Esophagus squamous epithelium (tissue), 5 donors: Measurements from ENCODE around the gene SMAD1. TPM values are rescaled to one million over a fixed set of nuclear protein-coding genes. Genes with fewer than 3 reads are reported as not detected.

Source experiments
- DNase-seq: peaks from one replicate; lab custom pipeline; 2025; lab: John Stamatoyannopoulos, UW
- H3K27ac ChIP-seq, 4 donors: fragments of 200-600 bp; sonication (generic); one replicate each; pipeline ENCODE4 v1.5.1; 2016 to 2019; ENCODE audit warnings: mild to moderate bottlenecking in 1 of 4
- H3K27me3 ChIP-seq, 4 donors: fragments of 200-600 bp; sonication (generic); 1 replicate in 3 of 4; 2 replicates in 1 of 4; pipeline versions ENCODE4 v1.5.1 to v1.6.0; 2017 to 2021; ENCODE audit warnings: antibody characterized with exemption in 1 of 4
- H3K36me3 ChIP-seq, 3 donors: fragments of 200-600 bp; sonication (generic); one replicate each; pipeline ENCODE4 v1.5.1; 2016 to 2019
- H3K4me1 ChIP-seq, 3 donors: fragments of 200-600 bp; sonication (generic); one replicate each; pipeline ENCODE4 v1.5.1; 2017 to 2019
- H3K4me3 ChIP-seq, 4 donors: fragments of 200-600 bp; sonication (generic); 1 replicate in 3 of 4; 2 replicates in 1 of 4; pipeline ENCODE4 v1.5.1; 2016 to 2019; ENCODE audit warnings: mild to moderate bottlenecking in 2 of 4, moderate library complexity in 1 of 4
- H3K9me3 ChIP-seq, 3 donors: fragments of 200-600 bp; sonication (generic); one replicate each; pipeline ENCODE4 v1.5.1; 2016 to 2019
- CTCF ChIP-seq, 6 experiments: fragments of 450-650 bp in 4 of 6; fragments of 200-600 bp in 2 of 6; sonication (generic) in 2 of 6; IDR thresholded peaks; one replicate each; pipeline ENCODE4 v1.5.1; 2016 to 2019; ENCODE audit warnings: antibody characterized with exemption in 6 of 6, mild to moderate bottlenecking in 4 of 6, moderate library complexity in 4 of 6
- POLR2A ChIP-seq, 4 donors: fragments of 450-650 bp; IDR thresholded peaks; one replicate each; pipeline ENCODE4 v1.6.1; 2017; ENCODE audit warnings: antibody characterized with exemption in 4 of 4, mild to moderate bottlenecking in 4 of 4, moderate library complexity in 3 of 4
- WGBS, 2 donors: methylation state at CpG; one replicate each; pipeline ENCODE4 v1.1.5; 2018; 5-methylcytosine and 5-hydroxymethylcytosine counted together
- intact Hi-C: fragments of 100-400 bp; cut with DNase I; formaldehyde crosslinking; loops from one replicate; pipeline ENCODE4 v1.15.0; 2022
- total RNA-seq, 4 donors: library from RNA; depleted of rRNA; stranded (reverse); fragments of >200 nt; gene quantifications; one replicate each; pipeline ENCODE4 v1.1.0, GENCODE V29; 2016
- donor health status: DM: yes; HTN: yes; CAD: no.

The SMAD1 gene
- total RNA-seq, 4 donors from 2014 or later, result 17.2 to 38.1 (median 26.8) TPM

DNA sequence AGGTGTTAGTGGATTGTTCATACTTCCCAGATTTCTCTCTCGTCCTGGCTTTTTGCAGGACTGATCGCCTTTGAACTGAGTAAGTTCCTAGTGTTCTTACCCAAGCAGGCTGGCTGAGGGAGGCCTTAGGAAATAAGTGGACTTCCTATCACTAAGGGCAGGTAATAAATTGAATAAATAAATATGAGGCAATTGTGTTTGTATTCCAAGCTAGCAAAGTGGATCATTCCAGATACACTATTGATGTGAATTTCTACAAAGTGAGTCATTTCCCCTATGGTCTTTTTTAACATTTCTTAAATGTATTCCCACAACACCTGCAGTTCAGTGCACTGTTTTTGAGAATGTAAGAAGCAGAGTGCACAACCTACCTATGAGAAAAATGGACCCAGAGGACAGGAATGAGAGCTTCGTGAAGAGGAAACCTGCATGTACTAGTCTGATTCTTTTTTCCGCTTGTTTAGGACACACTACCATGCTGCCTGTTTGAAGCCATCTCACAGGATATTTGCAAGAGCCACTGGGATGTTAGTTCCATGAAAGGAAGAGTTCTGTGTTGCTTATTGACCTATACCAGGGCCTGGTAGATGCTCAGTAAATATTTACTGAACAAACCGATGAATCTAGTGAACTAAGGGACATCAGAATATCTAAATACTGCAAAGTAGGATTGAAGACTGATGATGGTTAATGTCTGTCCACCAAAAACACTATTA, 29.0 kb upstream of the SMAD1 start:
- H3K27ac ChIP-seq, result no peak overlapping the region
- intact Hi-C loops, result no loop called here
- H3K36me3 ChIP-seq, result no peaks in the 10 kb centered on the region
- no peak for TF ChIP-seq POLR2A (IDR thresholded peaks at IDR 0.05)
- TF ChIP-seq CTCF (IDR thresholded peaks at IDR 0.05), result no peak
- WGBS, 2 donors, result 62 to 78% methylated on average over 5 of the region's 5 CpGs
- DNase-seq, result no peak
- peaks cover 0 to 13% (median 3%) of the 10 kb centered on the region in 3 donors for H3K9me3 ChIP-seq
- H3K4me1 ChIP-seq, result no peaks in the 10 kb centered on the region
- H3K4me3 ChIP-seq, result no peak overlapping the region
- no peaks in the 10 kb centered on the region for H3K27me3 ChIP-seq

GRCh38 chr4:145453163-145453520, 28.5 kb upstream of the SMAD1 start:
- Histone ChIP-seq H3K36me3 (no peaks in the 10 kb centered on the region), H3K4me1 (no peaks in the 10 kb centered on the region), H3K27ac (no peak overlapping the region), H3K9me3 (peaks cover 0 to 13% (median 9%) of the 10 kb centered on the region in 3 donors), H3K4me3 (no peak overlapping the region), H3K27me3 (no peaks in the 10 kb centered on the region)
- DNase-seq, result no peak
- TF ChIP-seq CTCF (IDR thresholded peaks at IDR 0.05) (no peak), POLR2A (IDR thresholded peaks at IDR 0.05) (no peak)
- intact Hi-C loops, result no loop called here

GRCh38 chr4:145473203-145473602, 8.4 kb upstream of the SMAD1 start:
- no peaks in the 10 kb centered on the region for H3K4me1 ChIP-seq
- H3K4me3 ChIP-seq, result no peak overlapping the region
- intact Hi-C loops, result no loop called here
- H3K36me3 ChIP-seq, result no peaks in the 10 kb centered on the region
- no peak overlapping the region for H3K27ac ChIP-seq
- DNase-seq, result no peak
- WGBS, 2 donors, result 100% methylated on average over 1 to 2 of the region's 4 CpGs
- TF ChIP-seq CTCF (IDR thresholded peaks at IDR 0.05) (no peak), POLR2A (IDR thresholded peaks at IDR 0.05) (no peak)
- no peaks in the 10 kb centered on the region for H3K27me3 ChIP-seq
- peaks cover 0 to 16% (median 6%) of the 10 kb centered on the region in 3 donors for H3K9me3 ChIP-seq

DNA sequence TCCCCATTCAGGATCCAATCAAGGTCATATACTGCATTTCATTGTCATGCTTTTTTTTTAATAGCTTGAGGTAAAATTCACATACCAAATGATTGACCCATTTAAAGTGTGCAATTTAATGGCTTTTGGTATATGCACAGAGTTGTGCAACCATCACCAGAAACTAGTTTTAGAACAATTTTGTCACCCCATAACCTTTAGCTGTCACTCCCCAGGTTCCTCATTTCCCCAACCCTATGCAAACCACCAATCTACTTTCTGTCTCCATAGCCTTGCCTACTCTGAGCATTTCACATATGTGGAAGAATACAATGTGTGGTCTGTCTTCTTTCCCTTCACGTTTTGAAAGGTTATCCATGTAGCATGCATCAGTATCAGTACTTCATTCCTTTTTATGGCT, 1.4 kb upstream of the SMAD1 start:
- no peak for DNase-seq
- H3K4me3 ChIP-seq, result no peak overlapping the region
- H3K4me1 ChIP-seq, result peaks cover 0 to 33% (median 8%) of the 10 kb centered on the region in 3 donors
- H3K27me3 ChIP-seq, result no peaks in the 10 kb centered on the region
- H3K27ac ChIP-seq, result no peak overlapping the region
- TF ChIP-seq CTCF (IDR thresholded peaks at IDR 0.05), result no peak
- no peak for TF ChIP-seq POLR2A (IDR thresholded peaks at IDR 0.05)
- no peaks in the 10 kb centered on the region for H3K36me3 ChIP-seq
- intact Hi-C loops, result no loop called here
- H3K9me3 ChIP-seq, result no peaks in the 10 kb centered on the region
- WGBS, 2 donors, result 25 to 45% methylated on average over 1 of the region's 1 CpG

- peaks cover under 1 to 50% (median 19%) of the 10 kb centered on the region in 3 donors for H3K4me1 ChIP-seq
- no peak for DNase-seq
- TF ChIP-seq POLR2A (IDR thresholded peaks at IDR 0.05) (no peak), CTCF (IDR thresholded peaks at IDR 0.05) (no peak)
- no peaks in the 10 kb centered on the region for H3K27me3 ChIP-seq
- no CpG with 5 or more reads among the region's 42 CpGs for WGBS, 2 donors
- no peaks in the 10 kb centered on the region for H3K36me3 ChIP-seq
- peak overlapping the region; percentile 71 to 96 (median 80) for H3K4me3 ChIP-seq
- peak overlapping the region; percentile 95 to 99 (median 97) for H3K27ac ChIP-seq
- no peaks in the 10 kb centered on the region for H3K9me3 ChIP-seq
- intact Hi-C loops, result no loop called here
Measured at GRCh38 chr4:145481942-145482208, 222 bp downstream of the SMAD1 start.
